HepG2 (cell line): ENCODE measurements around the gene INHA. TPM values are rescaled to one million over a fixed set of nuclear protein-coding genes. Genes with fewer than 3 reads are reported as not detected.

Experiments used
- CEBPB ChIP-seq: IDR thresholded peaks from 2 replicates; pipeline ENCODE4 v1.6.1; 2011; ENCODE audit warnings: low read depth, low read length, improper control_type of control experiment, borderline replicate concordance
- ELF4 ChIP-seq: sonication (generic); formaldehyde crosslinking; IDR thresholded peaks from 2 replicates; pipeline ENCODE4 v1.5.0; 2020; ENCODE audit warnings: missing genetic modification reagents, mild to moderate bottlenecking, moderate library complexity, borderline replicate concordance
- ERF ChIP-seq: IDR thresholded peaks from 2 replicates; pipeline ENCODE4 v1.6.1; 2018; ENCODE audit warnings: missing biosample characterization, missing genetic modification reagents
- ETV5 ChIP-seq: IDR thresholded peaks from 2 replicates; pipeline ENCODE4 v1.6.1; 2018; ENCODE audit warnings: missing biosample characterization, missing genetic modification reagents, inconsistent platforms, borderline replicate concordance
- GATAD2A ChIP-seq: IDR thresholded peaks from 2 replicates; pipeline ENCODE4 v1.6.1; 2016
- HOXA3 ChIP-seq: sonication (generic); formaldehyde crosslinking; IDR thresholded peaks from 2 replicates; pipeline ENCODE4 v1.5.0; 2020; ENCODE audit warnings: missing genetic modification reagents
- MAZ ChIP-seq, 2 experiments: sonication (generic) in 1 of 2; formaldehyde crosslinking in 1 of 2; IDR thresholded peaks; 2 replicates each; pipeline versions ENCODE4 v1.5.0 to v1.6.1; 2012 to 2020; ENCODE audit warnings: low read depth in 2 of 2, mild to moderate bottlenecking in 2 of 2, borderline replicate concordance in 1 of 2, improper control_type of control experiment in 1 of 2, low read length in 1 of 2, missing genetic modification reagents in 1 of 2, moderate library complexity in 1 of 2
- MED1 ChIP-seq: sonication (generic); formaldehyde crosslinking; IDR thresholded peaks from 2 replicates; pipeline ENCODE4 v1.4.0; 2020; ENCODE audit warnings: missing genetic modification reagents
- NR2F6 ChIP-seq, 2 experiments: IDR thresholded peaks; 2 replicates each; pipeline ENCODE4 v1.6.1; 2016; ENCODE audit warnings: antibody characterized with exemption in 1 of 2, mild to moderate bottlenecking in 1 of 2
- POGZ ChIP-seq: sonication (generic); formaldehyde crosslinking; IDR thresholded peaks from 2 replicates; pipeline ENCODE4 v1.4.0; 2020; ENCODE audit warnings: mild to moderate bottlenecking, missing genetic modification reagents
- RARA ChIP-seq: IDR thresholded peaks from 2 replicates; pipeline ENCODE4 v1.6.1; 2016; ENCODE audit warnings: missing genetic modification reagents, missing compliant biosample characterization
- RXRA ChIP-seq: sonication (generic); formaldehyde crosslinking; IDR thresholded peaks from 2 replicates; pipeline ENCODE4 v1.5.1; 2020; ENCODE audit warnings: missing genetic modification reagents
- SIN3B ChIP-seq: fragments of 150-350 bp; IDR thresholded peaks from 2 replicates; pipeline ENCODE4 v1.6.1; 2014; ENCODE audit warnings: low read length
- SIX1 ChIP-seq: sonication (generic); formaldehyde crosslinking; IDR thresholded peaks from 2 replicates; pipeline ENCODE4 v1.4.0; 2020; ENCODE audit warnings: missing genetic modification reagents, borderline replicate concordance
- TMF1 ChIP-seq: sonication (generic); formaldehyde crosslinking; IDR thresholded peaks from 2 replicates; pipeline ENCODE4 v1.8.1; 2022; ENCODE audit warnings: low read depth, missing genetic modification reagents
- ZBTB20 ChIP-seq: sonication (generic); formaldehyde crosslinking; IDR thresholded peaks from 2 replicates; pipeline ENCODE4 v1.8.1; 2023; ENCODE audit warnings: missing genetic modification reagents, low read depth, mild to moderate bottlenecking, borderline replicate concordance
- ZNF24 ChIP-seq: fragments of 450-650 bp; IDR thresholded peaks from 2 replicates; pipeline ENCODE4 v1.6.1; 2017; ENCODE audit warnings: antibody characterized with exemption, mild to moderate bottlenecking
- ZNF383 ChIP-seq: sonication (generic); formaldehyde crosslinking; IDR thresholded peaks from 2 replicates; pipeline ENCODE4 v1.4.0; 2020; ENCODE audit warnings: missing genetic modification reagents, mild to moderate bottlenecking, borderline replicate concordance
- ZNF460 ChIP-seq: sonication (generic); formaldehyde crosslinking; IDR thresholded peaks from 2 replicates; pipeline ENCODE4 v1.5.1; 2020; ENCODE audit warnings: missing genetic modification reagents, mild to moderate bottlenecking, borderline replicate concordance
- ZNF816 ChIP-seq: sonication (generic); formaldehyde crosslinking; IDR thresholded peaks from 2 replicates; pipeline ENCODE4 v1.8.0; 2022; ENCODE audit warnings: missing genetic modification reagents, mild to moderate bottlenecking, borderline replicate concordance
- ZNF879 ChIP-seq: sonication (generic); formaldehyde crosslinking; IDR thresholded peaks from 2 replicates; pipeline ENCODE4 v1.8.1; 2023; ENCODE audit warnings: missing genetic modification reagents
- polyA plus RNA-seq, 8 experiments: library from polyadenylated mRNA; depleted of rRNA in 3 of 8; stranded (reverse) in 7 of 8; unstranded in 1 of 8; fragments of >200 nt; fragmentation: Illumina TruSeq in 4 of 8; extraction: Trizol in 4 of 8; gene quantifications; 2 replicates each; pipeline versions ENCODE4 v1.2.1 to v1.2.3, GENCODE V29; 2011 to 2016; ENCODE audit warnings: low read depth in 4 of 8, missing spikeins in 1 of 8, mixed read lengths in 1 of 8; ENCODE audit not compliant: insufficient read depth in 1 of 8
- total RNA-seq, 5 experiments: library from RNA; depleted of rRNA; stranded (reverse); fragments of >200 nt; fragmentation: Illumina TruSeq; extraction: Trizol; gene quantifications; 2 replicates each; pipeline ENCODE4 v1.2.3, GENCODE V29; 2016; ENCODE audit warnings: low read depth in 1 of 5
- TF ChIP-seq, protein P1 (sequence below): sonication (generic); formaldehyde crosslinking; IDR thresholded peaks from 2 replicates; pipeline ENCODE4 v1.9.0; 2021; ENCODE audit warnings: missing genetic modification reagents, borderline replicate concordance
- TF ChIP-seq, protein P2 (sequence below): sonication (generic); formaldehyde crosslinking; IDR thresholded peaks from 2 replicates; pipeline ENCODE4 v1.4.0; 2020; ENCODE audit warnings: missing genetic modification reagents, borderline replicate concordance
- TF ChIP-seq, protein P3 (sequence below), 2 experiments: fragments of 450-650 bp in 1 of 2; sonication (generic) in 1 of 2; formaldehyde crosslinking; IDR thresholded peaks; 2 replicates each; pipeline versions ENCODE4 v1.5.0 to v1.8.0; 2020 to 2022; ENCODE audit warnings: mild to moderate bottlenecking in 1 of 2, missing genetic modification reagents in 1 of 2

INHA gene
- total and polyA plus RNA-seq, 2 of the 13 experiments (the other 11 are each of a cell fraction or from before 2014, with no cell fraction given): 4.1 to 15.2 TPM

DNA sequence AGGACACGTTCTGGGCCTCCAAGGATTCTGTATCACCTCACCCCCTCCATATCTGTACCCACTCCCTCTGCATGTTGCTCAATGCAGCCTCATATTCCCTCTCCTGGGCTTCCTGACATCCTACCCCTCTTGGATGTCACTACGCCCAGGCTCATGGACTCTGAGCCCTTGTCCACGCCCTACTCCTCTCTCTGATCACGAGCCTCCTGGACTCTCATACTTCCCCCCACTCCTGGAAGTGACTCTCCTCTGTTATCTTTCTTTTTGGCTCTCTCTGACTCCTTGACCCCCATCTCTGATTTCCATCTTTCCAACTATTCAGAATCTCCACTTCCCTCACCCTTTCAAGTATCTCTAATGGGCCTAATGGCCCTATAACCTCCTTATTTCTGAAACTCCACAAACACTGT is 26.2 kb upstream of the INHA start (continued):
- TF ChIP-seq, protein P1, sequence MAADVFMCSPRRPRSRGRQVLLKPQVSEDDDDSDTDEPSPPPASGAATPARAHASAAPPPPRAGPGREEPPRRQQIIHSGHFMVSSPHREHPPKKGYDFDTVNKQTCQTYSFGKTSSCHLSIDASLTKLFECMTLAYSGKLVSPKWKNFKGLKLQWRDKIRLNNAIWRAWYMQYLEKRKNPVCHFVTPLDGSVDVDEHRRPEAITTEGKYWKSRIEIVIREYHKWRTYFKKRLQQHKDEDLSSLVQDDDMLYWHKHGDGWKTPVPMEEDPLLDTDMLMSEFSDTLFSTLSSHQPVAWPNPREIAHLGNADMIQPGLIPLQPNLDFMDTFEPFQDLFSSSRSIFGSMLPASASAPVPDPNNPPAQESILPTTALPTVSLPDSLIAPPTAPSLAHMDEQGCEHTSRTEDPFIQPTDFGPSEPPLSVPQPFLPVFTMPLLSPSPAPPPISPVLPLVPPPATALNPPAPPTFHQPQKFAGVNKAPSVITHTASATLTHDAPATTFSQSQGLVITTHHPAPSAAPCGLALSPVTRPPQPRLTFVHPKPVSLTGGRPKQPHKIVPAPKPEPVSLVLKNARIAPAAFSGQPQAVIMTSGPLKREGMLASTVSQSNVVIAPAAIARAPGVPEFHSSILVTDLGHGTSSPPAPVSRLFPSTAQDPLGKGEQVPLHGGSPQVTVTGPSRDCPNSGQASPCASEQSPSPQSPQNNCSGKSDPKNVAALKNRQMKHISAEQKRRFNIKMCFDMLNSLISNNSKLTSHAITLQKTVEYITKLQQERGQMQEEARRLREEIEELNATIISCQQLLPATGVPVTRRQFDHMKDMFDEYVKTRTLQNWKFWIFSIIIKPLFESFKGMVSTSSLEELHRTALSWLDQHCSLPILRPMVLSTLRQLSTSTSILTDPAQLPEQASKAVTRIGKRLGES: peak; percentile 97
- TF ChIP-seq RARA (CRISPR knock-in tag): peak; percentile 78
- peak; percentile 82 for TF ChIP-seq MAZ (IDR thresholded peaks at IDR 0.05; ENCODE audit: borderline replicate concordance, low read depth, low read length)
- TF ChIP-seq MAZ (CRISPR knock-in tag; IDR thresholded peaks at IDR 0.05; ENCODE audit: low read depth): peak; percentile 70; the same call in 1 of the 2 replicates
- TF ChIP-seq ELF4 (CRISPR knock-in tag): no peak
- TF ChIP-seq GATAD2A: peak; percentile 93
- peak; percentile 75; the same call in 1 of the 2 replicates for TF ChIP-seq ETV5
- peak; percentile 77; the same call in 1 of the 2 replicates for TF ChIP-seq SIX1 (CRISPR knock-in tag)
- TF ChIP-seq MED1 (CRISPR knock-in tag): peak; percentile 87
- TF ChIP-seq ZNF879 (CRISPR knock-in tag): no peak
- TF ChIP-seq SIN3B: no peak
- peak; percentile 79 for TF ChIP-seq ERF (CRISPR knock-in tag)
- peak; percentile 46; the same call in 1 of the 2 replicates for TF ChIP-seq ZNF816
- TF ChIP-seq, protein P2, sequence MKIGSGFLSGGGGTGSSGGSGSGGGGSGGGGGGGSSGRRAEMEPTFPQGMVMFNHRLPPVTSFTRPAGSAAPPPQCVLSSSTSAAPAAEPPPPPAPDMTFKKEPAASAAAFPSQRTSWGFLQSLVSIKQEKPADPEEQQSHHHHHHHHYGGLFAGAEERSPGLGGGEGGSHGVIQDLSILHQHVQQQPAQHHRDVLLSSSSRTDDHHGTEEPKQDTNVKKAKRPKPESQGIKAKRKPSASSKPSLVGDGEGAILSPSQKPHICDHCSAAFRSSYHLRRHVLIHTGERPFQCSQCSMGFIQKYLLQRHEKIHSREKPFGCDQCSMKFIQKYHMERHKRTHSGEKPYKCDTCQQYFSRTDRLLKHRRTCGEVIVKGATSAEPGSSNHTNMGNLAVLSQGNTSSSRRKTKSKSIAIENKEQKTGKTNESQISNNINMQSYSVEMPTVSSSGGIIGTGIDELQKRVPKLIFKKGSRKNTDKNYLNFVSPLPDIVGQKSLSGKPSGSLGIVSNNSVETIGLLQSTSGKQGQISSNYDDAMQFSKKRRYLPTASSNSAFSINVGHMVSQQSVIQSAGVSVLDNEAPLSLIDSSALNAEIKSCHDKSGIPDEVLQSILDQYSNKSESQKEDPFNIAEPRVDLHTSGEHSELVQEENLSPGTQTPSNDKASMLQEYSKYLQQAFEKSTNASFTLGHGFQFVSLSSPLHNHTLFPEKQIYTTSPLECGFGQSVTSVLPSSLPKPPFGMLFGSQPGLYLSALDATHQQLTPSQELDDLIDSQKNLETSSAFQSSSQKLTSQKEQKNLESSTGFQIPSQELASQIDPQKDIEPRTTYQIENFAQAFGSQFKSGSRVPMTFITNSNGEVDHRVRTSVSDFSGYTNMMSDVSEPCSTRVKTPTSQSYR (CRISPR knock-in tag): peak; percentile 84
- TF ChIP-seq, protein P3, sequence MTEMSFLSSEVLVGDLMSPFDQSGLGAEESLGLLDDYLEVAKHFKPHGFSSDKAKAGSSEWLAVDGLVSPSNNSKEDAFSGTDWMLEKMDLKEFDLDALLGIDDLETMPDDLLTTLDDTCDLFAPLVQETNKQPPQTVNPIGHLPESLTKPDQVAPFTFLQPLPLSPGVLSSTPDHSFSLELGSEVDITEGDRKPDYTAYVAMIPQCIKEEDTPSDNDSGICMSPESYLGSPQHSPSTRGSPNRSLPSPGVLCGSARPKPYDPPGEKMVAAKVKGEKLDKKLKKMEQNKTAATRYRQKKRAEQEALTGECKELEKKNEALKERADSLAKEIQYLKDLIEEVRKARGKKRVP (CRISPR knock-in tag; IDR thresholded peaks at IDR 0.05): 0 out of 4 replicates have a peak, but pooled peaks of 1 of the 2 experiments have one; percentile 12
- no peak for TF ChIP-seq ZNF383
- TF ChIP-seq ZBTB20: no peak
- TF ChIP-seq ZNF460: no peak
- peak; percentile 95 for TF ChIP-seq CEBPB
- TF ChIP-seq RXRA (CRISPR knock-in tag): peak; percentile 69; the same call in 1 of the 2 replicates
- TF ChIP-seq ZNF24: no peak
- TF ChIP-seq TMF1: no peak
- peak; percentile 54 for TF ChIP-seq POGZ (CRISPR knock-in tag)
- TF ChIP-seq NR2F6 (IDR thresholded peaks at IDR 0.05): peak; percentile 76
- peak; percentile 80 for TF ChIP-seq NR2F6 (CRISPR knock-in tag; IDR thresholded peaks at IDR 0.05)
- peak; percentile 67; the same call in 1 of the 2 replicates for TF ChIP-seq HOXA3 (CRISPR knock-in tag)
